ENCODE measurements around the gene MYRFL.
"Not testable (repeated sequence)": the region's sequence is repeated elsewhere in the genome, so short reads cannot be mapped to it uniquely, and the experiment has no call there.

The MYRFL gene

GRCh38 chr12:69988481-69989321 lies 163.7 kb downstream of the MYRFL start:
- no peak for DNase-seq (ENCODE audit: low spot score)

GRCh38 chr12:69991690-69992288 lies 166.8 kb downstream of the MYRFL start:
- no peak for DNase-seq (ENCODE audit: low spot score)

- no peak for DNase-seq (ENCODE audit: low spot score)
These were observed 168.4 kb downstream of the MYRFL start for GRCh38 chr12:69993433-69993832.

- not testable (repeated sequence) for DNase-seq (ENCODE audit: low spot score)
These were observed 169.1 kb downstream of the MYRFL start for GRCh38 chr12:69994086-69994485.

- no peak for DNase-seq (ENCODE audit: low spot score)
These were observed 169.7 kb downstream of the MYRFL start for GRCh38 chr12:69994724-69995173.

- DNase-seq (ENCODE audit: low spot score), result no peak
These were observed 171.2 kb downstream of the MYRFL start for GRCh38 chr12:69996241-69996640.

GRCh38 chr12:69996722-69997121 lies 171.7 kb downstream of the MYRFL start:
- DNase-seq (ENCODE audit: low spot score), result no peak

GRCh38 chr12:69998011-69998410 lies 173.0 kb downstream of the MYRFL start:
- no peak for DNase-seq (ENCODE audit: low spot score)

- DNase-seq (ENCODE audit: low spot score), result no peak
These were observed 173.9 kb downstream of the MYRFL start for GRCh38 chr12:69998922-69999321.

- DNase-seq (ENCODE audit: low spot score), result no peak
These were observed 174.5 kb downstream of the MYRFL start for GRCh38 chr12:69999561-69999960.

- no peak for DNase-seq (ENCODE audit: low spot score)
These were observed 177.3 kb downstream of the MYRFL start for GRCh38 chr12:70002097-70002911.

GRCh38 chr12:70002912-70003255 lies 177.9 kb downstream of the MYRFL start:
- DNase-seq (ENCODE audit: low spot score), result no peak

GRCh38 chr12:70005864-70006618 lies 181.0 kb downstream of the MYRFL start:
- DNase-seq (ENCODE audit: low spot score), result no peak

- DNase-seq (ENCODE audit: low spot score), result no peak
These were observed 181.6 kb downstream of the MYRFL start for GRCh38 chr12:70006619-70006973.

- no peak for DNase-seq (ENCODE audit: low spot score)
These were observed 182.7 kb downstream of the MYRFL start for GRCh38 chr12:70007687-70008086.

Data from AG08396 (cell line).